Measurements from ENCODE around the gene TCF12.

TCF12 gene

DNA sequence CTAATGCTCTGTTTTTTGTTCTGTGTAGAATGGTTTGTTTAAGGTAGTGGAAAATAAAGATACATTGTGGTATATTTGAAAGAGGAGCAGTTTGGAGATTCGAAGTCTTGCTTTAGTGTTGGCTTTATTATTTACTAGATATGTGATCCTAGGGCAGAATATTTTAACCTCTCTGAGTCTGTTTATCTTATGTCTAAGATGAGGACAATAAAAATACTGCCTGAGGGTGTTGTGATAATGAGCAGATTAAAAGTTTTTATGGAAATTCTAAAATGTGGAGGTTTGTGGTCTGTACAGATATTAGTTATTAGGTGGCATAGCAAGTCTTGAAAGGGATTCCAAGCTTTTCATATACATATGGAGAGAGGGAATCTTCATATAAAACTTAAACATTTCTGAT is 15.0 kb downstream of the TCF12 start:
- Histone ChIP-seq H3K4me2 (ENCODE audit: low read depth, low read length, poor library complexity, severe bottlenecking) (peak overlapping the region; percentile 16), H3K9me2 (replicated peaks; ENCODE audit: low read depth, low read length) (no peaks in the 10 kb centered on the region), H3K27me3 (ENCODE audit: insufficient read depth, low read length, poor library complexity, severe bottlenecking) (no peaks in the 10 kb centered on the region), H3F3A (ENCODE audit: low read depth) (peaks cover 4% of the 10 kb centered on the region; the same call in 1 of the 2 replicates), H3K36me3 (ENCODE audit: insufficient read depth, low read length) (0 out of 2 replicates have a peak, but pooled peaks cover 5% of the 10 kb centered on the region), H3K9ac (ENCODE audit: low read depth, low read length, poor library complexity, severe bottlenecking) (no peak overlapping the region), H4K20me1 (ENCODE audit: insufficient read depth, low read length, poor library complexity, severe bottlenecking) (peaks cover 77% of the 10 kb centered on the region), H3K9me3 (ENCODE audit: insufficient read depth, low read depth, low read length) (no peaks in the 10 kb centered on the region), H3K4me1 (ENCODE audit: insufficient read depth, low read length, poor library complexity, severe bottlenecking) (peaks cover 43% of the 10 kb centered on the region), H3K79me2 (ENCODE audit: insufficient read depth, low read length) (peaks cover 94% of the 10 kb centered on the region), H3K4me3 (ENCODE audit: low read length, poor library complexity, severe bottlenecking) (no peak overlapping the region), H2AFZ (ENCODE audit: low read length) (no peak overlapping the region)
- TF ChIP-seq CTCF (conservative IDR thresholded peaks at IDR 0.05; ENCODE audit: low read length), result no peak

- H3K9me2 ChIP-seq (replicated peaks; ENCODE audit: low read depth, low read length), result no peaks in the 10 kb centered on the region
- H3K4me2 ChIP-seq (ENCODE audit: low read depth, low read length, poor library complexity, severe bottlenecking), result no peak overlapping the region
- H3F3A ChIP-seq (ENCODE audit: low read depth), result peaks cover 4% of the 10 kb centered on the region; the same call in 1 of the 2 replicates
- H3K79me2 ChIP-seq (ENCODE audit: insufficient read depth, low read length), result peaks cover 94% of the 10 kb centered on the region
- no peaks in the 10 kb centered on the region for H3K27me3 ChIP-seq (ENCODE audit: insufficient read depth, low read length, poor library complexity, severe bottlenecking)
- H4K20me1 ChIP-seq (ENCODE audit: insufficient read depth, low read length, poor library complexity, severe bottlenecking), result peaks cover 76% of the 10 kb centered on the region
- H3K4me1 ChIP-seq (ENCODE audit: insufficient read depth, low read length, poor library complexity, severe bottlenecking), result peaks cover 42% of the 10 kb centered on the region
- H3K9me3 ChIP-seq (ENCODE audit: insufficient read depth, low read depth, low read length), result no peaks in the 10 kb centered on the region
- no peak overlapping the region for H3K9ac ChIP-seq (ENCODE audit: low read depth, low read length, poor library complexity, severe bottlenecking)
- no peak for TF ChIP-seq EZH2phosphoT487 (IDR thresholded peaks at IDR 0.05; ENCODE audit: borderline replicate concordance)
- TF ChIP-seq CTCF (conservative IDR thresholded peaks at IDR 0.05; ENCODE audit: low read length), result no peak
- H3K4me3 ChIP-seq (ENCODE audit: low read length, poor library complexity, severe bottlenecking), result no peak overlapping the region
- 0 out of 2 replicates have a peak, but pooled peaks cover 5% of the 10 kb centered on the region for H3K36me3 ChIP-seq (ENCODE audit: insufficient read depth, low read length)
- no peak overlapping the region for H2AFZ ChIP-seq (ENCODE audit: low read length)
Measured at GRCh38 chr15:56933811-56934210, 15.4 kb downstream of the TCF12 start.

DNA sequence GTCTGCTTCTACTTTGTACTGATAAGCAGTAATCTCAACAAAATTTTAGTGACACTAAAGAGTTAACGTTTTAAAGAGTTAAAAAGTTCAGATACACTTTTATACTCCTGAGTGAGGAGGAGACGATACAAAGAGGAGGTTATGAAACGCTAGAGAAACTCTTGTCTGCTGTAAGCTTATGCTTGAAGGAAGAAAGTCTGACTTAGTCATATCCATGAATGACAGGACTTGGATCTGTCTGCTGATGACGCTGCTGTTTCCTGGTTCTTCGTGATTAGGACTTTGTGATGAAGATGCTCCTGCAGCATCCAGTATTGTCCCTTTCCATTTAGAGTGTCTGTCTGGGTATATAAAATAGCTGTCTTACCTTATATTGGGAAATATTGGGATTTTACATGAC is 15.8 kb downstream of the TCF12 start:
- H2AFZ ChIP-seq (ENCODE audit: low read length), result no peak overlapping the region
- H3K9me3 ChIP-seq (ENCODE audit: insufficient read depth, low read depth, low read length), result no peaks in the 10 kb centered on the region
- peaks cover 37% of the 10 kb centered on the region for H3K4me1 ChIP-seq (ENCODE audit: insufficient read depth, low read length, poor library complexity, severe bottlenecking)
- peaks cover 94% of the 10 kb centered on the region for H3K79me2 ChIP-seq (ENCODE audit: insufficient read depth, low read length)
- H3K9me2 ChIP-seq (replicated peaks; ENCODE audit: low read depth, low read length), result no peaks in the 10 kb centered on the region
- no peak overlapping the region for H3K4me3 ChIP-seq (ENCODE audit: low read length, poor library complexity, severe bottlenecking)
- no peak overlapping the region for H3K4me2 ChIP-seq (ENCODE audit: low read depth, low read length, poor library complexity, severe bottlenecking)
- H3K36me3 ChIP-seq (ENCODE audit: insufficient read depth, low read length), result 0 out of 2 replicates have a peak, but pooled peaks cover 5% of the 10 kb centered on the region
- peaks cover 4% of the 10 kb centered on the region; the same call in 1 of the 2 replicates for H3F3A ChIP-seq (ENCODE audit: low read depth)
- no peak overlapping the region for H3K9ac ChIP-seq (ENCODE audit: low read depth, low read length, poor library complexity, severe bottlenecking)
- H4K20me1 ChIP-seq (ENCODE audit: insufficient read depth, low read length, poor library complexity, severe bottlenecking), result peaks cover 76% of the 10 kb centered on the region
- no peaks in the 10 kb centered on the region for H3K27me3 ChIP-seq (ENCODE audit: insufficient read depth, low read length, poor library complexity, severe bottlenecking)
- no peak for TF ChIP-seq EZH2phosphoT487 (IDR thresholded peaks at IDR 0.05; ENCODE audit: borderline replicate concordance)
- TF ChIP-seq CTCF (conservative IDR thresholded peaks at IDR 0.05; ENCODE audit: low read length), result no peak
